ENCODE data around the gene CLCN3. TPM values are rescaled to one million over a fixed set of nuclear protein-coding genes. Genes with fewer than 3 reads are reported as not detected.
A peak's percentile ranks its signal among the peaks of the same experiment; 100 is the strongest.

The CLCN3 gene
- total and polyA plus RNA-seq, 9 of the 15 experiments (the other 6 are each of a cell fraction or from before 2014, with no cell fraction given) = 12.7 to 60.6 (median 38.5) TPM

- Histone ChIP-seq H3K9ac (ENCODE audit: insufficient read depth in 1 of 2, low read depth in 2 of 2, low read length in 2 of 2) (no peak overlapping the region), H3K9me3 (replicated peaks; ENCODE audit: control insufficient read depth, insufficient read depth, low read depth, low read length) (no peaks in the 10 kb centered on the region), H3K36me3 (ENCODE audit: control insufficient read depth, insufficient read depth, low read length) (no peaks in the 10 kb centered on the region), H3K9me1 (ENCODE audit: control insufficient read depth, insufficient read depth, low read length) (no peaks in the 10 kb centered on the region), H3K4me3 (no peak overlapping the region), H3K4me2 (ENCODE audit: insufficient read depth, low read length) (no peak overlapping the region), H2AFZ (ENCODE audit: low read depth, low read length) (no peak overlapping the region), H3K27me3 (ENCODE audit: control insufficient read depth in 2 of 2, insufficient read depth in 2 of 2, low read length in 2 of 2) (no peaks in the 10 kb centered on the region), H3K79me2 (ENCODE audit: control insufficient read depth, insufficient read depth, low read length) (no peaks in the 10 kb centered on the region), H3K4me1 (replicated peaks in 1 of 2; ENCODE audit: control insufficient read depth in 2 of 2, insufficient read depth in 2 of 2, low read length in 2 of 2) (no peaks in the 10 kb centered on the region), H4K20me1 (replicated peaks; ENCODE audit: control insufficient read depth, insufficient read depth, low read length) (no peaks in the 10 kb centered on the region), H3K27ac (ENCODE audit: extremely low read depth, low read depth, low read length) (no peak overlapping the region)
- no TSS peak for BruUV-seq (replicated peaks)
- CTCF ChIA-PET (ENCODE audit: low intra/inter-chr PET ratio) = no interaction called here
- in situ Hi-C loops (cut with MboI) = no loop called here
- ATAC-seq = 0 out of 3 replicates have a peak, but pooled peaks have one; percentile 19
- intact Hi-C loops (cut with micrococcal nuclease) = no loop called here
- WGBS (ENCODE audit: insufficient coverage, low coverage, missing lambda C conversion rate) = 0% methylated on average over 3 of the region's 3 CpGs
- no peak for FAIRE-seq
- DNase-seq (ENCODE audit: extremely low read depth in 1 of 4, low spot score in 3 of 4) = no peak
- POLR2A ChIA-PET = no interaction called here
- TF ChIP-seq MAFG (tag; conservative IDR thresholded peaks at IDR 0.05) = peak; percentile 69
- no peak for TF ChIP-seq PREB (CRISPR knock-in tag; IDR thresholded peaks at IDR 0.05)
- TF ChIP-seq TAF15 (IDR thresholded peaks at IDR 0.05; ENCODE audit: low read depth, low read length) = no peak
- TF ChIP-seq MLX (CRISPR knock-in tag; conservative IDR thresholded peaks at IDR 0.05) = no peak
- no peak for TF ChIP-seq RBBP5 (IDR thresholded peaks at IDR 0.05; ENCODE audit: borderline replicate concordance, insufficient read depth, low read length, poor library complexity, severe bottlenecking)
- no peak for TF ChIP-seq THRAP3 (IDR thresholded peaks at IDR 0.05; ENCODE audit: borderline replicate concordance)
- no peak for TF ChIP-seq NKRF (IDR thresholded peaks at IDR 0.05; ENCODE audit: borderline replicate concordance)
- no peak for TF ChIP-seq TFAM (CRISPR knock-in tag; conservative IDR thresholded peaks at IDR 0.05)
- no peak for TF ChIP-seq HMBOX1 (IDR thresholded peaks at IDR 0.05)
- TF ChIP-seq ESRRB (CRISPR knock-in tag; IDR thresholded peaks at IDR 0.05; ENCODE audit: borderline replicate concordance) = no peak
- TF ChIP-seq SFPQ (IDR thresholded peaks at IDR 0.05; ENCODE audit: low read depth, low read length) = no peak
- peak; percentile 52; the same call in 1 of the 2 replicates for TF ChIP-seq ZNF316 (IDR thresholded peaks at IDR 0.05)
- TF ChIP-seq MAFK (IDR thresholded peaks at IDR 0.05; ENCODE audit: low read length) = no peak
- no peak for TF ChIP-seq MCM3 (IDR thresholded peaks at IDR 0.05)
Measured at GRCh38 chr4:169768385-169768784, 148.0 kb downstream of the CLCN3 start.

All from K562 (cell line).